HG02885 (cell line): Measurements from ENCODE around the gene PDIA5.
A peak's percentile ranks its signal among the peaks of the same experiment; 100 is the strongest.

Experiments used
- ATAC-seq: cut with Tn5 transposase; IDR thresholded peaks from one replicate; pipeline ENCODE4 v1.9.1; 2021; ENCODE audit warnings: mild to moderate bottlenecking; ENCODE audit not compliant: unreplicated experiment, poor library complexity

Gene PDIA5

GRCh38 chr3:123157598-123158287 lies 90.9 kb downstream of the PDIA5 start:
- no peak for ATAC-seq

DNA sequence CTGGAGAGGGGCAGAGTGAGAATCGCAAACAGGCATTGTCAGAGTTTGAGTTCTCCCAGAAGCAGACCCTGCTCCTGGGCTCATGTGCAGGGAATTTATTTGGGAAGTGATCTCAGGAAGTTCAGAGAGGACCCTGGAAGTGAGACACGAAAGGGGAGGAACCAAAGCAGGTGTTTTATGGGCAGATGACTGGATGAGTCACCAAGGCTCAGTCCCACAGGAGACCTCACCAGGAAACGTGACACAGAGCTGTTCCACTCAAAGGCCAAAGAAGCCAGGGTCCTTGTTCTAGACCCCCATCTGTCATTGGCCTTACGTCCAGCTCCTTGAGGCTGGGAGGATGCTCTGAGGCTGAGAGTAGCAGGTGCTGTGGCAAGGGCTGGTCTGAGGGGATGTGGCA lies 91.5 kb downstream of the PDIA5 start:
- no peak for ATAC-seq

DNA sequence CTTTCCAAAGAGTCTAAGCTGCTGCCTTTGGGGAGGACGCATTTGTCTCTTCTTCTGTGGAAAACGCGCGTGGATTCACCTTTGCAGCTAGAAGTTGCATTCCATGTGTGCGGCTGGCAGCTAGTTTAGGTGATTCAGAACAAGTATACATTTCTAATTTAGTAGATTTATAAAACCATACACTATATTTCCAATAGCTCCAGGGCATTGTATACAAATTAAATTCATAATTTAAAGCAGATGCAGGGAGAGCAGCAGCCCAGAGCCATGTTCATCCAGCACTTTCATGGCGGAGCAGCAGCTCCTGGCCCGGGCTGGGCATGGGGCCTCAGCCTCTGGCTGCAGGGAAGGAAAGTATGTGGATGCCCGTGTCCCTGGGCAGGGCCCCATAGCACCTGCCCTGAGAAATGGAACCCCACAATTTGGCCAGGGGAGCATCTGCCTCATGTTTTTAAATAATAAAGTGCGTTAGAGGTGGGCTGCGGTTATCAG lies 92.1 kb downstream of the PDIA5 start:
- ATAC-seq, result no peak

DNA sequence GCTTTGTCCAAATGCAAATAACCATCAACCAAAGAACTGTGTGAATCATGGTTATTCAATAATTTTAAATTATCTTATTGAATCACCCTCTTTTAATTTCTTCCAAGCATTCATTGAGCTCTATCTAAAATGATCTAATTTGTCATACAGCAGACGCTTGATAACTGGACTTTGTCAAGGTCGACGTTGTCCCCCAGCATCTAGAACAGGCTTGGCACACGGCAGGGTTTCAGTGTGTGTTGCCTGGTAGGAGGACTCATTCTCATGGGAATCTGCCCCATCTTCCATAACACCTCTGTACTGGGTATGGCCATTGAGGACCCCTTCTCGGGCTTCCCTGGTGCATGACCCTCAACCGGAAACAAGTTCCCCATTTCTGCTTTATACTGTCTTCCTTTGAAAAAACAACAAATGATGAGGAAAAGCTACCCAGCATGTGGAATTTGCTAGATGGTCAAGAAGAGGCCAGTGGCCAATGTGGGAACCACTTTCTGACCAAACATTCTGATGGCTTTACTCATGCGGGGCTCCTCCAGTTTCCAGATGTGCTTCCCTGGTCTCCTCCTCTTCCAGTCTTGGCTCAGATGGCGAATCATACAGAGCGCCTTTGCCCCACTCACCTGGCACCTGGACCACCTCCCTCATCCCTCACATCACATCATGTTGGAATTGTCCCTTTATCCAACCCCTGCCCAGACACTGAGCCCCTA lies 93.3 kb downstream of the PDIA5 start:
- no peak for ATAC-seq

DNA sequence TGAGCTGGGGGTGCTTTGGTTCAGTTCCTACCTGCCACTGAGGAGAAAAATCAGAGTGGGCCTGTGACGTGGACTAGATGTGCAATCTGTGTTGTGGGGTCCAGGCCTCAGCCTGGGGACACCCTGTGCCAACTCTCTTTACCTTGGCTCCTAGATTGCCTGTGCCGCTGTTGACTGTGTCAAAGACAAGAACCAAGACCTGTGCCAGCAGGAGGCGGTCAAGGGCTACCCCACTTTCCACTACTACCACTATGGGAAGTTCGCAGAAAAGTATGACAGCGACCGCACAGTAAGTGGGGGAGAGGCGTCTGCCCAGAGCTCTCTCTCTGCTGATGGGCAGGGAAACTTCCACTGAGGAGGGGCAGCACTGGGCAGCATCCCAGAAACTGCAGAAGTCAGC lies 94.3 kb downstream of the PDIA5 start:
- ATAC-seq, result no peak

- ATAC-seq, result no peak
Observed at GRCh38 chr3:123163141-123163540, 96.3 kb downstream of the PDIA5 start.

- ATAC-seq, result no peak
Observed at GRCh38 chr3:123165163-123165562, 98.3 kb downstream of the PDIA5 start.

DNA sequence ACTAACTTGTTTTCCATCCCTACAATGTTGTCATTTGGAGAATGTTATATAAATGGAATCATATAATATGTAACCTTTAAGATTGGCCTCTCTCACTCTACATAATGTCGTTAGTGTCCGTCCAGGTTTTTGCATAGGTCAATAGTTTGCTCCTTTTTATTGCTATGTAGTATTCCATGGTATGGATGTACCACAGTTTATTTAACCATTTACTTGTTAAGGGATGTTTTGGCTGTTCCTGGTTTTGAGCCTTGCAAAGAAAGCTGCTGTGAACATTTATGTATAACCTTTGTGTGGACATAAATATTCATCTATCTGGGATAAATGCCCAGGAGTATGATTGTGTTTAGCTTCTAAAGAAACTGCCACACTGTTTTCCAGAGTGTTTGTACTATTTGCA lies 100.9 kb downstream of the PDIA5 start:
- no peak for ATAC-seq

DNA sequence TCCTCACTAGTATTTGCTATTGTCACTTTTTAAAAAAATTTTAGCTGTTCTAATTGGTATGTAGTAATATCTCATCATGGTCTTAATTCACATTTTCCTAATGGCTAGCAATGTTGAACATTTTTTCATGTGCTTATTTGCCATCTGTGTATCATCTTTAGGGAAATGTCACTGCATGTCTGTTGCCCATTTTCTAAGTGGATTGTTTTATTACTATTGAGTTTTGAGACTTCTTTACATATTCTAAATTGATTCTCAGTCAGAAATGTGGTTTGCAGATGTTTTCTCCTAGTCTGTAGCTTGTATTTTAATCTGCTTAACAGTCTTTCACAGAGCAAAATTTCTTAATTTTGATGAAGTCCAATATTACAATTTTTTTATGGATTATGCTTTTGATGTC lies 101.3 kb downstream of the PDIA5 start:
- no peak for ATAC-seq

DNA sequence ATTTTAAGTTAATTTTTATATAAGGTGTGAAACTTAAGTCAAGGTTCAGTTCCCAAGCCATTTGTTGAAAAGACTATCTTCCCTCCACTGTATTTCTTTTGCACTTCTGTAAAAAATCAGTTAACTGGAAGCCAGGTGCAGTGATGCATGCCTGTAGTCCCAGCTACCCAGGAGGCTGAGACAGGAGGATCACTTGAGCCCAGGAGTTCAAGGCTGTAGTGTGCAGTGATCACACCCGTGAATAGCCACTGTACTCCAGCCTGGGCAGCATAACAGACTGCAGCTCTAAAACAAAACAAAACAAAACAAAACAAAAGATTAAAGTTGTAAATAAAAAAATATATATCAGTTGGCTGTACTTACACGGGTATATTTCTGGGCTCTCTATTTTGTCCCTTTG lies 101.8 kb downstream of the PDIA5 start:
- ATAC-seq, result no peak

- ATAC-seq, result no peak
Observed at GRCh38 chr3:123169492-123169929, 102.7 kb downstream of the PDIA5 start.

DNA sequence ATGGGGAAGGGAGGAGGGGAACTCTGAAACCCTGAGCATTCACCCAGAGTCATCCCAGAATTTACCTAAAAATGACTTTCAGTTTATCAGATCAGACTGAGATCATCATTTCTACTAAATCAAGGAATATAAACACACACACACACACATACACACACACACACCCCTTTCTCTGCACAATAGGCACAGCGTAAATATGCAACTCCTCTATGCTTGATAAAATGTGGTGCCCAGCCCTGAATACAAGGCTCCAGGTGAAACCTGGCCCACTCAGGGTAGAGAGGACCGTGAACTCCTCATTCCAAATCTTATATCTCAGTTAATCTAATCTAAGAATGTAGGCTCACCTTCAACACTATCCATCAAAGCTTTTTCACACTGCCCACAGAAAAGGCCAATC lies 103.1 kb downstream of the PDIA5 start:
- no peak for ATAC-seq

DNA sequence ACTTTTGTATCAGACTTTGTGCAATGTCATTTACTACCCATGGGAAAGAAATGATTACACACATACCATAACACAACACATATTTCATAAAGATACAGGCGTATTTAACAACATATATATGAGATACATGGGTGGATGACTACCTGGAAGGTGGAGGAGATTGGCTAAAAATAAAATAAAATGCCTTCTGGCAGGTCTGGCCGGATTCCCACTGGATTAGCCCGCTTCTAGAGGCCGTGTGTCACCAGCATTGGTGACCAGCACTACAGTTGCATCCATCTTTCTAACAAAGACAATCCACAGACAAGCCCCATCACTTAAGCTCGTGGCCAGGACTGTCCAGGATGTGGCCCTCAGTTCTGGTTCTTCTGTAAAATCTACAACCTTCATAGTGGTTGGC lies 114.0 kb downstream of the PDIA5 start:
- no peak for ATAC-seq

DNA sequence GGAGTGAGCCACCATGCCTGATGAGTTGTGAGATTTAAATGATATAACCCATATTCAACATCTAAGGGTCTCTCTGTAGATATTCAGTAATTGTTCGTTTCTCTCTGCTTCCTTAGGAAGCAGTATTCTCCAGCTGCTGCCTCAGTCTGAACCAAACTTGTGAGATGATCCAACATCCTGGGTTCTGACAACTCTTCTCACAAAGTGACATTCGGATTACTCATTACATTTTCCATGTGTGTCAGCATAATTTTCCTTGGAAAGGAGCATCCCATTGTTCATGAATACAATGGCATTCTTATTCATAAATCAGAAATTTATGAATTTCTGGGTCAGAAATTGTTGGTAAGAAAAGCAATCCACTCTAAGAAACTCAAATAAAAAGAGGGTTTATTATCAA lies 119.9 kb downstream of the PDIA5 start:
- ATAC-seq, result no peak

DNA sequence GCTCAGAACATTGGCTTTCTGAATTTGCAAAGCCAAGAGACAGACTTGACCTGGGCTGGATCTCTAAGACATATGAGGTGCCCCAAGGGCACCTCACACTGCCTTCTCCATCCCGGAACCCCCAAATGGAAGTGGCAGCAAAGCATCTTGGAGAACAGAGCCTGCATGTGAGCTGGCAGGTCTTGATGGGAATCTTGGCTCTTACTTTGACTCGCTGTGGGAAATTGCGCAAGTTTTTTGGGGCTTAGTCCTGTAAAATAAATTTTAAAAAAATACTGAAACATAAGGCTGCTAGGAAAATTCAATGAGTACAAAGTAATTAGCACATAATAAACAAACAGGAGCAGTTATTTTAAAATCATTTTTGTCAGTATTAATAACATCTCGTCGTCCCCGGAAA lies 121.2 kb downstream of the PDIA5 start:
- no peak for ATAC-seq

DNA sequence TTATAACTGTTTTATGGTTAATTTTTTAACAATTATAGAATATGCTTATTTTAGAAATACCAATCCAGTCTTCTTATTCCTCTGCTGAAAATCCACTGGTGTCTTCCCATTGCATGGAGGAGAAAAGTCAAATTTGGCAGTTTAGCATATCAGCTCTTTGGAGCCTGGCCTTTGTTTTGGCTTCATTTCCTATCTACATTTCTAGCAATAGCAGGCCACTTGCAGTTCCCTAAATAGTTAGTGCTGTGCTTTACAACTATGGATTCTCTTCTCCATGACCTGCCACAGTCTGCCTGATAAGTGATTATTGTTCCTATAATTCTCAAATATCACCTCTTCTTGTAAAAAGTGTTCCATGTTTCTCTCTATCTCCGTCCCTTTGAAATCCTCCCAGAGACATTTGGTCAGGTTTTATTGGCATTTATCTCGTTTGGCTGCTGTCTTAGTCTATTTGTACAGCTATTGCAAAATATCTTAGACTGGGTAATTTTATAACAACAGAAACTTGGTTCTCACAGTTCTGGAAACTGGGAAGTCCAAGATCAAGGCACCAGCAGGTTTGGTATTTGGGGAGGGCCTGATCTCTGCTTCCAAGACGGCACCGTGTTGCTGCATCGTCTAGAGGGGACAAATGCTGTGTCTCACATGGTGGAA lies 126.8 kb downstream of the PDIA5 start:
- ATAC-seq, result no peak

DNA sequence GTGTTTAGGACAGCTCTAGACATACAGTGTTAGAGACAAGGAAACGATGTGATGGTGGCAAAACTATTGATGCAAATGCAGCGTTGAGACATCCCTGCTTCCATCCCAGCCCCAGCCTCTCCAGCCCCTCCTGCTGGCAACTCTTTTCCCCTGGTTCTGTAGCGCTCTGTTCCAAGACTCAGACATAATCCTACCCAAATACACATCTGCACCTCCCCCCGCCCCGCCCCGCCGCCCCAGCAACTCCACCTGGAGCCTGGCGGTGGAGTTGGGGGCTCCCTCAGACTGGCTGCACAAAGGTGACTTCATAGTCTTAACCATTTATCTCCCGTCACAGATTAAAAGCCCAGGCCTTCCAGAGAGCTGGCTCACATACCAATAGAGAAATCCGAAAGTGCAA lies 127.7 kb downstream of the PDIA5 start:
- no peak for ATAC-seq

GRCh38 chr3:123198372-123198771 lies 131.5 kb downstream of the PDIA5 start:
- no peak for ATAC-seq

- ATAC-seq, result no peak
Observed at GRCh38 chr3:123201223-123201556, 134.4 kb downstream of the PDIA5 start.

GRCh38 chr3:123201557-123202427 lies 135.0 kb downstream of the PDIA5 start, which contains the start of gene SEC22A:
Gene SEC22A (plus strand): TSS chr3:123201943. CDS start chr3:123209218, 7,275 bp downstream.
- ATAC-seq, result peak; percentile 98
